ENCODE measurements around the gene SLC38A3.
"Not testable (repeated sequence)": the region's sequence is repeated elsewhere in the genome, so short reads cannot be mapped to it uniquely, and the experiment has no call there.

Gene SLC38A3

GRCh38 chr3:50235716-50236483 is 30.8 kb downstream of the SLC38A3 start, which contains the start of gene GNAI2:
Gene GNAI2, plus strand, starts transcription at chr3:50236204. Its CDS starts 132 bp downstream, at chr3:50236336.
- peak; percentile 98 to 99 for DNase-seq

GRCh38 chr3:50236484-50237132 is 31.5 kb downstream of the SLC38A3 start:
- no peak for DNase-seq

GRCh38 chr3:50237133-50237651 is 32.1 kb downstream of the SLC38A3 start:
- DNase-seq, result no peak

- DNase-seq, result peak; percentile 83 to 85
Observed at GRCh38 chr3:50237754-50238548, 32.9 kb downstream of the SLC38A3 start.

GRCh38 chr3:50238549-50239026 is 33.5 kb downstream of the SLC38A3 start:
- DNase-seq, result no peak

GRCh38 chr3:50239649-50240048 is 34.6 kb downstream of the SLC38A3 start:
- no peak for DNase-seq

- DNase-seq, result no peak
Observed at GRCh38 chr3:50241163-50241562, 36.1 kb downstream of the SLC38A3 start.

- DNase-seq, result no peak
Observed at GRCh38 chr3:50241713-50242380, 36.8 kb downstream of the SLC38A3 start.

- no peak for DNase-seq
Observed at GRCh38 chr3:50242381-50242770, 37.3 kb downstream of the SLC38A3 start.

- DNase-seq, result peak in 1 of 2 experiments; percentile 32
Observed at GRCh38 chr3:50242851-50243542, 37.9 kb downstream of the SLC38A3 start.

GRCh38 chr3:50243543-50243895 is 38.4 kb downstream of the SLC38A3 start:
- no peak for DNase-seq

- DNase-seq, result not testable (repeated sequence)
Observed at GRCh38 chr3:50244813-50245212, 39.7 kb downstream of the SLC38A3 start.

- DNase-seq, result no peak
Observed at GRCh38 chr3:50245251-50245745, 40.2 kb downstream of the SLC38A3 start.

GRCh38 chr3:50245831-50246516 is 40.9 kb downstream of the SLC38A3 start:
- peak; percentile 88 to 97 for DNase-seq

GRCh38 chr3:50246517-50246954 is 41.5 kb downstream of the SLC38A3 start:
- peak; percentile 73 to 89 for DNase-seq

GRCh38 chr3:50248387-50248786 is 43.3 kb downstream of the SLC38A3 start:
- no peak for DNase-seq

- no peak for DNase-seq
Observed at GRCh38 chr3:50249457-50249856, 44.4 kb downstream of the SLC38A3 start.

- DNase-seq, result no peak
Observed at GRCh38 chr3:50250514-50250913, 45.4 kb downstream of the SLC38A3 start.

GRCh38 chr3:50251220-50251619 is 46.1 kb downstream of the SLC38A3 start:
- DNase-seq, result peak; percentile 42 to 67

GRCh38 chr3:50254577-50255250 is 49.6 kb downstream of the SLC38A3 start:
- DNase-seq, result no peak
